Transverse colon (tissue), 4 donors: Measurements from ENCODE around the gene ICA1L. TPM values are rescaled to one million over a fixed set of nuclear protein-coding genes. Genes with fewer than 3 reads are reported as not detected.
"Not testable (repeated sequence)": the region's sequence is repeated elsewhere in the genome, so short reads cannot be mapped to it uniquely, and the experiment has no call there.

Experiments
- DNase-seq: peaks from one replicate; pipeline ENCODE4 v3.0.0-alpha.2; 2019
- H3K27ac ChIP-seq, 4 donors: fragments of 200-600 bp; sonication (generic); 2 replicates each; pipeline ENCODE4 v1.5.1; 2016 to 2018; ENCODE audit warnings: inconsistent platforms in 4 of 4
- H3K27me3 ChIP-seq: fragments of 200-600 bp; sonication (generic); 2 replicates; pipeline ENCODE4 v1.5.1; 2017; ENCODE audit warnings: inconsistent platforms
- H3K36me3 ChIP-seq, 4 donors: fragments of 200-600 bp; sonication (generic); 2 replicates each; pipeline ENCODE4 v1.5.1; 2017 to 2019; ENCODE audit warnings: inconsistent platforms in 4 of 4
- H3K4me1 ChIP-seq, 4 donors: fragments of 200-600 bp; sonication (generic); 2 replicates each; pipeline ENCODE4 v1.5.1; 2017 to 2020; ENCODE audit warnings: inconsistent platforms in 4 of 4
- H3K4me3 ChIP-seq, 4 donors: fragments of 200-600 bp; sonication (generic); 1 replicate in 1 of 4; 2 replicates in 3 of 4; pipeline versions ENCODE4 v1.5.1 to v1.6.1; 2017 to 2019; ENCODE audit warnings: inconsistent platforms in 4 of 4
- H3K9me3 ChIP-seq, 2 donors: fragments of 200-600 bp; sonication (generic); 2 replicates each; pipeline ENCODE4 v1.5.1; 2017 to 2019; ENCODE audit warnings: inconsistent platforms in 2 of 2
- EP300 ChIP-seq: sonication (generic); formaldehyde crosslinking; IDR thresholded peaks from one replicate; pipeline ENCODE4 v1.6.1; 2017; ENCODE audit warnings: antibody characterized with exemption, low read depth
- POLR2A ChIP-seq: fragments of 450-650 bp; IDR thresholded peaks from one replicate; pipeline ENCODE4 v1.6.1; 2016; ENCODE audit warnings: antibody characterized with exemption, mild to moderate bottlenecking, moderate library complexity
- POLR2AphosphoS5 ChIP-seq, 3 donors: sonication (generic); formaldehyde crosslinking; IDR thresholded peaks; one replicate each; pipeline ENCODE4 v1.6.1; 2016; ENCODE audit warnings: antibody characterized with exemption in 3 of 3
- WGBS, 2 donors: methylation state at CpG; one replicate each; pipeline ENCODE4 v1.1.5; 2018; ENCODE audit warnings: low coverage in 1 of 2; 5-methylcytosine and 5-hydroxymethylcytosine counted together
- in situ Hi-C, 4 donors: fragments of 200-750 bp; cut with MboI; loops; one replicate each; pipeline versions ENCODE4 v1.15.0 to v1.15.1; 2017; ENCODE audit warnings: low sequenced_read_pairs in 3 of 4, low pct_ligation_motif_present in 1 of 4, low pct_unique_long_range_greater_than_20kb in 1 of 4
- intact Hi-C: fragments of 100-400 bp; cut with DNase I; formaldehyde crosslinking; loops from one replicate; pipeline ENCODE4 v1.15.1; 2023; ENCODE audit warnings: low total_unique reads
- total RNA-seq, 4 donors: library from RNA; depleted of rRNA; stranded (reverse); fragments of >200 nt; gene quantifications; one replicate each; pipeline ENCODE4 v1.1.0, GENCODE V29; 2016
- TF ChIP-seq, protein P1 (sequence below), 5 experiments: fragments of 200-600 bp in 3 of 5; fragments of 450-650 bp in 2 of 5; sonication (generic) in 3 of 5; IDR thresholded peaks; 1 replicate in 2 of 5; 2 replicates in 3 of 5; pipeline ENCODE4 v1.5.1; 2016 to 2017; ENCODE audit warnings: antibody characterized with exemption in 5 of 5, inconsistent platforms in 3 of 5, mild to moderate bottlenecking in 2 of 5, moderate library complexity in 1 of 5

ICA1L gene
- total RNA-seq, 4 donors from 2014 or later = 4.4 to 39.4 (median 20.5) TPM

DNA sequence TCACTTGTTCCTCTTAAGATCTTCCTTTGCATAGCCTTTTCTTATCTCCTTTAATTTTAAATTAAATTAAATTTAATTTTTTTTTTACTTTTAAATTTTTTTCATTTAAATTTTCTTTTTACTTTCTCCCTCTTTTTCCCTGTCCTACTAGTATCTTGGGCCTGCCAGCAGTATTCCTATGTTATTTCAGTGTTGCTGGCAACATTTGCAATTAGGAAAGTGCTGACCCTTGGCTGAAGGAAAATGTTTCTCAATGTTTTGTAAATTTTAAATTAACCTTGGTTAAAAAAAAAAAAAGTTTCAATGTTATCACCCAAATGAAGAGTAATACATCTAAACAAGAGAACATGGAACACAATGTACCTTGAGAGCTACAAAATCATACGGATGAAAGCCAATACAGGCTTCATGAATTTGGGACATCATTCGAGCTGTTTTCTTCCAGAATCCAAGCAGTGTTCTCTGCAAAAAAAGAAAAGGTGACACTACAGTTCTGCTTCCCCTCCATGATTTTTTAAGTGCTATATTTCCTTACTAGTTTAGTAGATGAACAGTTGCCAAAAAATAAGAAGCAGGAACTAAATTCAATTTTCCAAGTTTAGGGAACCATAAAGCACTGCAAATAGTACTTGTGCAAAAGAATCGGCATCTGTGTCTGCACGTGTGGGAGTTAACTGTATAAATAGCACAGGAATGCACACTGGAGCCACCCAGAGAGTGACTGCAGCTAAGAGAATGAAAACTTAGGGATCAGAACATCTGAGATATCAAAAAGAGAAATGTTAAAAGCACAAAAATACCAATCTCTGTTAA lies 55.8 kb downstream of the ICA1L start:
- in situ Hi-C loops (no loop called here), intact Hi-C loops (no loop called here)
- Histone ChIP-seq H3K27ac (peak overlapping the region in 3 of 4 donors; percentile 9 to 38 (median 27)), H3K9me3 (no peaks in the 10 kb centered on the region), H3K4me3 (no peak overlapping the region), H3K27me3 (no peaks in the 10 kb centered on the region), H3K4me1 (peaks cover 0 to 9% (median 6%) of the 10 kb centered on the region in 4 donors), H3K36me3 (no peaks in the 10 kb centered on the region)
- DNase-seq = no peak
- 28 to 58% methylated on average over 4 of the region's 4 CpGs for WGBS, 2 donors
- TF ChIP-seq POLR2AphosphoS5 (IDR thresholded peaks at IDR 0.05) = no peak
- TF ChIP-seq, protein P1, sequence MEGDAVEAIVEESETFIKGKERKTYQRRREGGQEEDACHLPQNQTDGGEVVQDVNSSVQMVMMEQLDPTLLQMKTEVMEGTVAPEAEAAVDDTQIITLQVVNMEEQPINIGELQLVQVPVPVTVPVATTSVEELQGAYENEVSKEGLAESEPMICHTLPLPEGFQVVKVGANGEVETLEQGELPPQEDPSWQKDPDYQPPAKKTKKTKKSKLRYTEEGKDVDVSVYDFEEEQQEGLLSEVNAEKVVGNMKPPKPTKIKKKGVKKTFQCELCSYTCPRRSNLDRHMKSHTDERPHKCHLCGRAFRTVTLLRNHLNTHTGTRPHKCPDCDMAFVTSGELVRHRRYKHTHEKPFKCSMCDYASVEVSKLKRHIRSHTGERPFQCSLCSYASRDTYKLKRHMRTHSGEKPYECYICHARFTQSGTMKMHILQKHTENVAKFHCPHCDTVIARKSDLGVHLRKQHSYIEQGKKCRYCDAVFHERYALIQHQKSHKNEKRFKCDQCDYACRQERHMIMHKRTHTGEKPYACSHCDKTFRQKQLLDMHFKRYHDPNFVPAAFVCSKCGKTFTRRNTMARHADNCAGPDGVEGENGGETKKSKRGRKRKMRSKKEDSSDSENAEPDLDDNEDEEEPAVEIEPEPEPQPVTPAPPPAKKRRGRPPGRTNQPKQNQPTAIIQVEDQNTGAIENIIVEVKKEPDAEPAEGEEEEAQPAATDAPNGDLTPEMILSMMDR (IDR thresholded peaks at IDR 0.05) = no peak
- TF ChIP-seq EP300 = no peak
- no peak for TF ChIP-seq POLR2A

DNA sequence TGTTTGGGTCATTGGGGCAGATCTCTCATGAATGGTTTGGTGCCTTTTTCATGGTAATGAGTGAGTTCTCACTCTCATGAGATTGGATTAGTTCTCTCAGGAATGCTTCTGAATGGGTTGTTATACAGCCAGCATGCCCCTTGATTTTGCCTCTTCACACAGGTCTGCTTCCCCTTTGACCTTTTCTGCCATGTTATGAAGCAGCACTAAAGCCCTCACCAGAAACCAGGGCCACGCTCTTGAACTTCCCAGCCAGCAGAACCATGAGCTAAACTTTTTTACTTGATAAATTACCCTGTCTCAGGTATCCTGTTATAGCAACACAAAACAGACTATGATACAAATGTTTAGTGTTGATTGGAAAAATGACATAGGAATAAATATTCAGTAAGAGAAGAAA lies 57.3 kb downstream of the ICA1L start:
- no peaks in the 10 kb centered on the region for H3K36me3 ChIP-seq
- intact Hi-C loops (no loop called here), in situ Hi-C loops (no loop called here)
- H3K4me1 ChIP-seq = peaks cover 0 to 9% (median 6%) of the 10 kb centered on the region in 4 donors
- no peak for DNase-seq
- no peaks in the 10 kb centered on the region for H3K27me3 ChIP-seq
- TF ChIP-seq POLR2AphosphoS5 (IDR thresholded peaks at IDR 0.05) (no peak), POLR2A (no peak), EP300 (no peak)
- TF ChIP-seq, protein P1 (IDR thresholded peaks at IDR 0.05) = no peak
- no peak overlapping the region for H3K27ac ChIP-seq
- no peaks in the 10 kb centered on the region for H3K9me3 ChIP-seq
- 93 to 100% methylated on average over 1 of the region's 1 CpG for WGBS, 2 donors
- no peak overlapping the region for H3K4me3 ChIP-seq

DNA sequence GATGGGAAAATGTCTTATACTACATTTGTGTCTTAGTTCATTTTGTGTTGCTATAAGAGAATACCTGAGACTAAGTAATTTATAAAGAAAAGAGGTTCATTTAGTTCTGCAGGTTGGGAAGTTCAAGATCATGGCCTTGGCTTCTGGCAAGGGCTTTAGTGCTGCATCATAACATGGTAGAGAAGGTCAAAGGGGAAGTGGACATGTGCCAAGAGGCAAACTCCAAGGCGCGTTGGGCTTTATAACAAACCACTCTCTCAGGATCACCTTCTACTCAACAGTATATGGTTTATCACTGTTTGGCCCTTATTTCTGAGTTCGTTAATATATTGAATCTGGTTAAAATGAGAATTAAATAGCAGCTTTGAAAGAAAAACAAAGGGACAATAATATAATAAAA lies 58.2 kb downstream of the ICA1L start:
- no peaks in the 10 kb centered on the region for H3K9me3 ChIP-seq
- no peaks in the 10 kb centered on the region for H3K36me3 ChIP-seq
- peaks cover 0 to 9% (median 6%) of the 10 kb centered on the region in 4 donors for H3K4me1 ChIP-seq
- in situ Hi-C loops = no loop called here
- WGBS, 2 donors = 94 to 100% methylated on average over 1 to 3 of the region's 3 CpGs
- H3K27ac ChIP-seq = no peak overlapping the region
- H3K27me3 ChIP-seq = no peaks in the 10 kb centered on the region
- DNase-seq = no peak
- no peak for TF ChIP-seq EP300
- TF ChIP-seq POLR2A = no peak
- TF ChIP-seq, protein P1 (IDR thresholded peaks at IDR 0.05) = no peak
- no peak for TF ChIP-seq POLR2AphosphoS5 (IDR thresholded peaks at IDR 0.05)
- intact Hi-C loops = no loop called here
- no peak overlapping the region for H3K4me3 ChIP-seq

DNA sequence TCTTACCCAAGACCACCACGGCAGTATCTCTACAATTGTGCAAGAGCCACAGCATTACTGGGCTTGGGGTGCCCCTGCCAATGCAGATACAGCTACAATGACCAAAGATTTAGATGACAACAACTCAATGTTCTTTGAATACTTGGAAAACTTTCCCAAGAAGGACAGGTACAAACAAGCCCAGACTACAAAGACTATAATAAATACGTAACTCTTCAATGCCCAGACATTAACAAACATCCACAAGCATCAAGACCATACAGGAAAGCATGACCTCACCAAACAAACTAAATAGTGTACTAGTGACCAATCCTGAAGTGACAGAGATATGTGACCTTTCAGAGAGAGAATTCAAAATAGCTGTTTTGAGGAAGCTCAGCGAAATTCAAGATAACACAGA lies 62.8 kb downstream of the ICA1L start:
- WGBS, 2 donors = 96 to 100% methylated on average over 2 to 3 of the region's 3 CpGs
- Histone ChIP-seq H3K27ac (no peak overlapping the region), H3K4me1 (no peaks in the 10 kb centered on the region), H3K9me3 (no peaks in the 10 kb centered on the region), H3K36me3 (no peaks in the 10 kb centered on the region), H3K4me3 (no peak overlapping the region), H3K27me3 (no peaks in the 10 kb centered on the region)
- in situ Hi-C loops = no loop called here
- TF ChIP-seq EP300 (no peak), POLR2A (no peak), POLR2AphosphoS5 (IDR thresholded peaks at IDR 0.05) (no peak)
- TF ChIP-seq, protein P1 (IDR thresholded peaks at IDR 0.05) = no peak
- intact Hi-C loops = no loop called here
- no peak for DNase-seq

DNA sequence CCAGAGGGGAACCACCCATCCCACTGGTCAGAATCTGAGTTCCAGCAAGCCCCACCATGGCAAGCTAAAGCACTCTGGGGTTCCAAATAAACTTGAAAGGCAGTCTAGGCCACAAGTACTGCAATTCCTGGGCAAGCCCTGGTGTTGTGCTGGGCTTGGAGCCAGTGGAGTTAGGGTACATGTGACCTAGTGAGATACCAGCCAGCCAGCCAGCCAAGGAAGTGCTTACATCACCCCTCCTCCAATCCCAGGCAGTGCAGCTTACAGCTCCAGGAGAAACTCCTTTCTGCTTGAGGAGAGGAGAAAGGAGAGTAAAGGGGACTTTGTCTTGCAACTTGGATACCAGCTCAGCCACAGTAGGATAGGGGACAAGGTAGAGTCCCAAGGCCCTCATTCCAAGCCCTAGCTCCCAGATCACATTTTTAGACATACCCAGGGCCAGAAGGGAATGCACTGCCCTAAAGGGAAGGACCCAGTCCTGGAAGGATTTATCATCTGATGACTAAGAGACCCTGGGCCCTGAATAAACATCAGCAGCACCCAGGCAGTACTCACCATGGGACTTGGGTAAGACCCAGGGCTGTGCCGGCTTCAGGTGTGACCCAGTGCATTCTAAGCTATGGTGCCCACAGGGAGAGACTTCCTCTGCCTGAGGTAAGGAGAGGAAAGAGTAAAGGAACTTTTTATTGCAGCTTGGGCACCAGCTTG lies 64.0 kb downstream of the ICA1L start:
- in situ Hi-C loops, H3K4me1 ChIP-seq, H3K36me3 ChIP-seq, H3K4me3 ChIP-seq, H3K9me3 ChIP-seq, H3K27me3 ChIP-seq, intact Hi-C loops: not testable (repeated sequence)
- peak overlapping the region in 2 of 4 donors; percentile 38 to 54 for H3K27ac ChIP-seq
- peak; percentile 42 for DNase-seq
- WGBS, 2 donors = 92% methylated on average over 1 of the region's 1 CpG; no CpG with 5 or more reads in 1 of the 2 donors

DNA sequence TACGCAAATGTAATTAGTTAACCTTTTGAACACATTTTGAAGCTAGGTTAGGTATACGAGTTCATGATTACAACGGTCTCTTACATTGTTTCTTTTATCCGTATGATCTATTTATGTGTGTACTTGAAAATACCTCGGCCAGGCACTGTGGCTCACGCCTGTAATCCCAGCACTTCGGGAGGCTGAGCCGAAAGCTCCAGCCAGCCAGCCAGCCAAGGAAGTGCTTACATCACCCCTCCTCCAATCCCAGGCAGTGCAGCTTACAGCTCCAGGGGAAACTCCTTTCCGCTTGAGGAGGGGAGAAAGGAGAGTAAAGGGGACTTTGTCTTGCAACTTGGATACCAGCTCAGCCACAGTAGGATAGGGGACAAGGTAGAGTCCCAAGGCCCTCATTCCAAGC lies 65.7 kb downstream of the ICA1L start:
- 40 to 60% methylated on average over 3 to 9 of the region's 9 CpGs for WGBS, 2 donors
- H3K9me3 ChIP-seq, H3K27me3 ChIP-seq, intact Hi-C loops, H3K4me3 ChIP-seq, DNase-seq, H3K36me3 ChIP-seq, in situ Hi-C loops, H3K4me1 ChIP-seq: not testable (repeated sequence)
- H3K27ac ChIP-seq = peak overlapping the region in 3 of 4 donors; percentile 7 to 54 (median 24)
